ENCODE results near the gene UBE2E2. TPM values are rescaled to one million over a fixed set of nuclear protein-coding genes. Genes with fewer than 3 reads are reported as not detected.

The UBE2E2 gene
- total RNA-seq, 3 donors from 2014 or later = 31.5 to 96.2 (median 59.7) TPM

DNA sequence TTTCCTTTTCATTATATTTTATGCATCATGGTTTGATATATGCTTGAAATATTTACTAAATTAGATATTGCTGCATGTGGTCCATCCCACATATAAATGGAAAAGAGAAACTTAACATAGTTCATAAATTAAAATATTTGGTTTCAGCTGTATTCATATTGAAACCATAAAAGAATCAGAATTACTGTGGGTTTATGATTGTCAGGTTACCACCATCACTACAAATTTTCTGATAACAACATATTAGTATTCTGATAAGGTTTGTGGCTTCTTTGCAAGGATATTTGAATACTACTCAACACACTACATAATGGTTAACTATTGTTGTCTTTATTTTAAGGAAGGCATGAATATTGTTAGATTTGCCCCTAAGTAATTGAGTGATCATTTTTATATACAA lies 235.5 kb downstream of the UBE2E2 start:
- Histone ChIP-seq H3K4me3 (no peak overlapping the region), H3K27ac (no peak overlapping the region), H3K27me3 (no peaks in the 10 kb centered on the region), H3K36me3 (no peaks in the 10 kb centered on the region), H3K4me1 (no peaks in the 10 kb centered on the region), H3K9me3 (no peaks in the 10 kb centered on the region)
- DNase-seq (ENCODE audit: low spot score in 2 of 2) = no peak
- intact Hi-C loops (cut with DNase I; ENCODE audit: low total_unique reads) = no loop called here
- TF ChIP-seq CTCF (IDR thresholded peaks at IDR 0.05) = no peak
- TF ChIP-seq POLR2A (IDR thresholded peaks at IDR 0.05) = no peak
- no peak for TF ChIP-seq POLR2AphosphoS5 (IDR thresholded peaks at IDR 0.05)

- TF ChIP-seq POLR2A (IDR thresholded peaks at IDR 0.05) = no peak
- no peak for TF ChIP-seq POLR2AphosphoS5 (IDR thresholded peaks at IDR 0.05)
- TF ChIP-seq CTCF (IDR thresholded peaks at IDR 0.05) = no peak
- Histone ChIP-seq H3K4me1 (no peaks in the 10 kb centered on the region), H3K27me3 (no peaks in the 10 kb centered on the region), H3K9me3 (no peaks in the 10 kb centered on the region), H3K36me3 (no peaks in the 10 kb centered on the region), H3K27ac (no peak overlapping the region), H3K4me3 (no peak overlapping the region)
- no peak for DNase-seq (ENCODE audit: low spot score in 2 of 2)
- intact Hi-C loops (cut with DNase I; ENCODE audit: low total_unique reads) = no loop called here
These were observed 236.0 kb downstream of the UBE2E2 start for GRCh38 chr3:23439080-23439479.

DNA sequence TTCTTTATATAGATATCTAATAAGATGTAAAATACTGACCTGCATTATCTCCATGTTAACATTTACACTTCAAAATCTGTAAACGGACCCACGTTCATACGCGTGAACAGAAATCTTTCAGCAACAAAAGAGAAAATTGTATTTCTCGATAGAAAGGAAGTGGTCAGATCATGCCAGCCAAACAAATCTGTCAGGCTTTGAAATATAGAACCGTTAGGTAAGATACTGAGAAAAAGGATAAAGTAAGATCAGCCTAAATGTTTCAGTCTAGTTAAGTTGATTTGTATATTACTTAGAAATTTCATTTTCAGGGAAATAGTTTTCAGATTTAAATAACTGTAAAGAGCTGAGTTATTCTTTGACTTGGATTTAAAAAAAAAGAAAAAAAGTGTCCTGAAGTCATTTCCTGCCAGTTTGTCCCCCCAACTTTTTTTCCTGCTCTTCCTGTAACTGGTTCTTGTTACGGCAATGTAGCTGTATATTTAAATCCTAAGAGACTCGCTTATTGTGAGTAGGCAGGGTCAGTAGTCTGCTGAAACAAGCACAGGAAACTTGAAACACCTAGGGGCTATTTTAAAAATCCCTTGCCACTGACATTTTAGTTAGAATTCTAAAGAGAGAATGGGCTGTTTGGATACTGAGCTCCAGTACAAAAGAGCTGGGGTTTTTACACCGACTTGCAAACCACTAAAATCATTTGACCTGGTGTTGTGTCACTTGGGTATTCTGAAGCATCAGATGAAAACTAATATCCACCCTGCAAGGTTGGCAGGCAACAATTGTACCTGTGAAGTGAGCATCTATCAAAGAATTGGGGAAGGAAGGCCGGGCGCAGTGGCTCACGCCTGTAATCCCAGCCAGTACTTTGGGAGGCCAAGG lies 237.5 kb downstream of the UBE2E2 start:
- Histone ChIP-seq H3K9me3 (no peaks in the 10 kb centered on the region), H3K4me1 (no peaks in the 10 kb centered on the region), H3K4me3 (no peak overlapping the region), H3K36me3 (no peaks in the 10 kb centered on the region), H3K27ac (no peak overlapping the region), H3K27me3 (no peaks in the 10 kb centered on the region)
- TF ChIP-seq CTCF (IDR thresholded peaks at IDR 0.05) (no peak), POLR2AphosphoS5 (IDR thresholded peaks at IDR 0.05) (no peak), POLR2A (IDR thresholded peaks at IDR 0.05) (no peak)
- intact Hi-C loops (cut with DNase I; ENCODE audit: low total_unique reads) = no loop called here
- DNase-seq (ENCODE audit: low spot score in 2 of 2) = no peak

GRCh38 chr3:23442598-23443383 lies 239.7 kb downstream of the UBE2E2 start:
- TF ChIP-seq CTCF (IDR thresholded peaks at IDR 0.05) (no peak), POLR2A (IDR thresholded peaks at IDR 0.05) (no peak), POLR2AphosphoS5 (IDR thresholded peaks at IDR 0.05) (no peak)

DNA sequence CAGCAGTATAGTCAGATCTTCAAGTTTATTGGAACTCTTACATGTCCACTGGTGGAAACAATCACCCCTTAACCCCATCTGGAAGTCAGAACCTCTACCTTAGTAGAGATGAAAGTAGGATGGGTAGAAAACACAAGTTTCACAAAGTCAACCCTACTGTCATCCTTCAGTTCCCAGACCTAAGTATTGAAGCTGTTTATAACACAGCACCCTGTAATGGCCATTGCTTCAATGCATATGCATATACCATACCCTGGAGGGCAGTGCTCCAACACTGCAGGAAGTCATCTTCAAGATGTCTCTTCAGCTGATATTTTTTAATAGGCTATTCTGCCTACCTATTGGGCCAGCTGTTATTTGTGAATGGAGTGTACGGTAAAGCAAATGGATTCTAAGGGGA lies 241.3 kb downstream of the UBE2E2 start:
- Histone ChIP-seq H3K9me3 (no peaks in the 10 kb centered on the region), H3K27me3 (no peaks in the 10 kb centered on the region), H3K27ac (no peak overlapping the region), H3K36me3 (no peaks in the 10 kb centered on the region), H3K4me3 (no peak overlapping the region), H3K4me1 (no peaks in the 10 kb centered on the region)
- no peak for DNase-seq (ENCODE audit: low spot score in 2 of 2)
- intact Hi-C loops (cut with DNase I; ENCODE audit: low total_unique reads) = no loop called here
- TF ChIP-seq POLR2AphosphoS5 (IDR thresholded peaks at IDR 0.05) (no peak), POLR2A (IDR thresholded peaks at IDR 0.05) (no peak), CTCF (IDR thresholded peaks at IDR 0.05) (no peak)

More at GRCh38 chr3:23442598-23443383, 239.7 kb downstream of the UBE2E2 start:
- no peak for DNase-seq (ENCODE audit: low spot score in 2 of 2)
- Histone ChIP-seq H3K4me3 (no peak overlapping the region), H3K27ac (no peak overlapping the region), H3K27me3 (no peaks in the 10 kb centered on the region), H3K4me1 (no peaks in the 10 kb centered on the region), H3K36me3 (no peaks in the 10 kb centered on the region), H3K9me3 (no peaks in the 10 kb centered on the region)
- intact Hi-C loops (cut with DNase I; ENCODE audit: low total_unique reads) = no loop called here
